Tibial nerve (tissue), 4 donors: ENCODE measurements around the gene TEPSIN.

Experiments used
- EP300 ChIP-seq, 2 donors: sonication (generic); formaldehyde crosslinking; IDR thresholded peaks; one replicate each; pipeline ENCODE4 v1.6.1; 2017; ENCODE audit warnings: antibody characterized with exemption in 2 of 2, mild to moderate bottlenecking in 1 of 2
- POLR2A ChIP-seq, 2 donors: fragments of 450-650 bp; IDR thresholded peaks; one replicate each; pipeline ENCODE4 v1.6.1; 2017; ENCODE audit warnings: antibody characterized with exemption in 2 of 2, mild to moderate bottlenecking in 2 of 2, moderate library complexity in 2 of 2
- TF ChIP-seq, protein P1 (sequence below), 5 experiments: fragments of 200-600 bp in 3 of 5; fragments of 450-650 bp in 2 of 5; sonication (generic) in 3 of 5; IDR thresholded peaks; one replicate each; pipeline ENCODE4 v1.5.1; 2016 to 2019; ENCODE audit warnings: antibody characterized with exemption in 5 of 5, mild to moderate bottlenecking in 3 of 5, moderate library complexity in 2 of 5

DNA sequence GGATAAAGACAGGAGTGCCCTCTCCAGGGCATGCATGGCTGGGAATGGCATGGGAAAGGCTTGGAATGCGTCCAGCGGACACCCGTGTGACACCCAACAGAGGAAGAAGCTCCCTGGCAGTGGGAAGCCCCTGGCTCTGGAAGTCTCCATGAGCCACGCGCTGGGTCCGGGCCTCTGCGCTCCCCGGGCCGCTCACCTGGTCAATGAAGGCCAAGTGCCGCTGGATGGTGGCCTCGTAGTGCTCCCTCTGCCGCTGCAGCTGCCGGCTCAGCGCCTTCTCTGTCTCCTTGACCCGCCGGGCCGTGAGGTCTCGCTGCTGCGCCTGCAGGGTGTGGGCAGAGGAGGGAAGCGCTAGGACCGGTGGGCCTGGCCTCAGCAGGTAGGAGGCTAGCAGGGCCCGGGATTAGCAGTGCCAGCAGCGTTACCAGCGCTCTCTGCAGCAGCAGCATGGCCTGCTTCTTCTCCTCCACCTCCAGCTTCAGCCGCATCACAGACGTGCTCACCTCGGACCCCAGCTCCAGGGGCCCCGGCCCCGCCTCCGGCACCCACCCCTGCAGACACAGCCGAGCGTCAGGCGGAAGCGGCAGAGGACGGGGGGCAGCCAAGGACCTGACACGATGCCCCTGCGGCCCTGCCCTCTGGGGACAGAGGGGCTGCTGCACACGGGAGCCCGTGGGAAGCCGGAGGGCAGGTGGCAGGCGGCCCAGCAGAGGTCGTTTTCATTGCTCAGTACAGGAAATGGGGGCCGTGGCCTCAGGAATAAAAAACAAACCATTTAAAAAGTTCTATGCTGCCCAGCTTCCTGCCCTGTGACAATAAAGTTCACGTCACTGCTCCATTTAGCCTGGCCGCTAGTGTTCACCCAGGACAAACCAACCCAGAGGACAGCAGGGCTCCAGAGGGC, 42.1 kb downstream of the TEPSIN start:
- TF ChIP-seq, protein P1, sequence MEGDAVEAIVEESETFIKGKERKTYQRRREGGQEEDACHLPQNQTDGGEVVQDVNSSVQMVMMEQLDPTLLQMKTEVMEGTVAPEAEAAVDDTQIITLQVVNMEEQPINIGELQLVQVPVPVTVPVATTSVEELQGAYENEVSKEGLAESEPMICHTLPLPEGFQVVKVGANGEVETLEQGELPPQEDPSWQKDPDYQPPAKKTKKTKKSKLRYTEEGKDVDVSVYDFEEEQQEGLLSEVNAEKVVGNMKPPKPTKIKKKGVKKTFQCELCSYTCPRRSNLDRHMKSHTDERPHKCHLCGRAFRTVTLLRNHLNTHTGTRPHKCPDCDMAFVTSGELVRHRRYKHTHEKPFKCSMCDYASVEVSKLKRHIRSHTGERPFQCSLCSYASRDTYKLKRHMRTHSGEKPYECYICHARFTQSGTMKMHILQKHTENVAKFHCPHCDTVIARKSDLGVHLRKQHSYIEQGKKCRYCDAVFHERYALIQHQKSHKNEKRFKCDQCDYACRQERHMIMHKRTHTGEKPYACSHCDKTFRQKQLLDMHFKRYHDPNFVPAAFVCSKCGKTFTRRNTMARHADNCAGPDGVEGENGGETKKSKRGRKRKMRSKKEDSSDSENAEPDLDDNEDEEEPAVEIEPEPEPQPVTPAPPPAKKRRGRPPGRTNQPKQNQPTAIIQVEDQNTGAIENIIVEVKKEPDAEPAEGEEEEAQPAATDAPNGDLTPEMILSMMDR (IDR thresholded peaks at IDR 0.05): no peak
- TF ChIP-seq POLR2A (IDR thresholded peaks at IDR 0.05) (no peak), EP300 (IDR thresholded peaks at IDR 0.05) (no peak)
